Neuronal stem cell (in vitro differentiated cells): ENCODE measurements around the gene TMEM134.

Experiments used
- DNase-seq: peaks from one replicate; pipeline ENCODE4 v3.0.0-alpha.2; 2013; ENCODE audit warnings: low spot score
- H2AFZ ChIP-seq: one replicate; pipeline ENCODE4 v1.6.1; 2013; ENCODE audit warnings: mild to moderate bottlenecking, low read length, inconsistent platforms
- H2AK5ac ChIP-seq: 2 replicates; pipeline ENCODE4 v1.6.1; 2013; ENCODE audit warnings: low read depth, mild to moderate bottlenecking, inconsistent platforms, low read length, moderate library complexity, mixed read lengths
- H2BK120ac ChIP-seq: 2 replicates; pipeline ENCODE4 v1.6.1; 2013; ENCODE audit warnings: low read depth, mild to moderate bottlenecking, inconsistent platforms, low read length, moderate library complexity, mixed read lengths
- H2BK12ac ChIP-seq: one replicate; pipeline ENCODE4 v1.6.1; 2013; ENCODE audit warnings: low read length, inconsistent platforms
- H2BK15ac ChIP-seq: 2 replicates; pipeline ENCODE4 v1.6.1; 2013; ENCODE audit warnings: mild to moderate bottlenecking, low read length, inconsistent platforms, mixed read lengths
- H2BK5ac ChIP-seq: one replicate; pipeline ENCODE4 v1.6.1; 2013; ENCODE audit warnings: inconsistent platforms, mild to moderate bottlenecking, low read length, moderate library complexity
- H3K14ac ChIP-seq: one replicate; pipeline ENCODE4 v1.6.1; 2013; ENCODE audit warnings: low read length, inconsistent platforms
- H3K18ac ChIP-seq: 2 replicates; pipeline ENCODE4 v1.6.1; 2013; ENCODE audit warnings: low read length, inconsistent platforms
- H3K23ac ChIP-seq: 2 replicates; pipeline ENCODE4 v1.6.1; 2013; ENCODE audit warnings: low read depth, mild to moderate bottlenecking, mixed read lengths, low read length, inconsistent platforms; ENCODE audit not compliant: poor library complexity
- H3K27ac ChIP-seq: replicated peaks from 3 replicates; pipeline ENCODE4 v1.5.1; 2013; ENCODE audit warnings: low read length, inconsistent platforms
- H3K27me3 ChIP-seq, 3 experiments: 2 replicates each; pipeline ENCODE4 v1.6.1; 2013; ENCODE audit warnings: low read length in 3 of 3, mild to moderate bottlenecking in 2 of 3, inconsistent platforms in 1 of 3, low read depth in 1 of 3, mixed read lengths in 1 of 3, moderate library complexity in 1 of 3; ENCODE audit not compliant: control insufficient read depth in 3 of 3, insufficient read depth in 3 of 3
- H3K36me3 ChIP-seq, 2 donors: replicated peaks in 1 of 2; 2 replicates each; pipeline ENCODE4 v1.6.1; 2013; ENCODE audit warnings: low read length in 2 of 2; ENCODE audit not compliant: control insufficient read depth in 2 of 2, insufficient read depth in 2 of 2
- H3K4ac ChIP-seq: 2 replicates; pipeline ENCODE4 v1.6.1; 2013; ENCODE audit warnings: inconsistent platforms, mild to moderate bottlenecking, low read length, moderate library complexity
- H3K4me1 ChIP-seq, 2 donors: 1 replicate in 1 of 2; 2 replicates in 1 of 2; pipeline ENCODE4 v1.6.1; 2013; ENCODE audit warnings: low read length in 2 of 2, low read depth in 1 of 2; ENCODE audit not compliant: control insufficient read depth in 2 of 2, insufficient read depth in 1 of 2
- H3K4me2 ChIP-seq: one replicate; pipeline ENCODE4 v1.6.1; 2013; ENCODE audit warnings: mild to moderate bottlenecking, low read length, inconsistent platforms; ENCODE audit not compliant: insufficient read depth, poor library complexity, severe bottlenecking
- H3K4me3 ChIP-seq, 2 donors: 2 replicates each; pipeline ENCODE4 v1.5.1; 2013; ENCODE audit warnings: low read length in 2 of 2, mild to moderate bottlenecking in 2 of 2, inconsistent platforms in 1 of 2, moderate library complexity in 1 of 2
- H3K79me1 ChIP-seq: one replicate; pipeline ENCODE4 v1.6.1; 2013; ENCODE audit warnings: low read depth, mild to moderate bottlenecking, inconsistent platforms, low read length, moderate library complexity
- H3K9ac ChIP-seq: one replicate; pipeline ENCODE4 v1.6.1; 2013; ENCODE audit warnings: mild to moderate bottlenecking, low read depth, low read length, inconsistent platforms; ENCODE audit not compliant: poor library complexity
- H3K9me3 ChIP-seq, 2 donors: replicated peaks in 1 of 2; 2 replicates each; pipeline versions ENCODE3 to v1.6.1; 2013; ENCODE audit warnings: low read length in 2 of 2, mild to moderate bottlenecking in 2 of 2, inconsistent platforms in 1 of 2, low read depth in 1 of 2, mixed read lengths in 1 of 2, moderate library complexity in 1 of 2; ENCODE audit not compliant: control insufficient read depth in 2 of 2, insufficient read depth in 1 of 2
- H4K8ac ChIP-seq: one replicate; pipeline ENCODE4 v1.6.1; 2013; ENCODE audit warnings: low read depth, mild to moderate bottlenecking, inconsistent platforms, low read length, moderate library complexity
- H4K91ac ChIP-seq: one replicate; pipeline ENCODE4 v1.6.1; 2013; ENCODE audit warnings: low read length, low read depth, mild to moderate bottlenecking, inconsistent platforms; ENCODE audit not compliant: poor library complexity
- WGBS, 2 donors: extraction: QIAGEN DNeasy Blood & Tissue Kit; methylation state at CpG; one replicate each; pipeline ENCODE4 v1.1.7; 2013; ENCODE audit warnings: missing lambda C conversion rate in 2 of 2, mixed read lengths in 1 of 2; ENCODE audit not compliant: insufficient read length in 2 of 2, insufficient replicate concordance in 1 of 2; ENCODE audit errors: extremely low coverage in 2 of 2; 5-methylcytosine and 5-hydroxymethylcytosine counted together

TMEM134 gene

GRCh38 chr11:67418476-67419281 lies 50.4 kb downstream of the TMEM134 start:
- H2BK15ac ChIP-seq = peak overlapping the region; percentile 56
- H3K27me3 ChIP-seq = peaks cover 0 to 27% (median 2%) of the 10 kb centered on the region in 3 experiments
- no peak overlapping the region for H4K91ac ChIP-seq

DNA sequence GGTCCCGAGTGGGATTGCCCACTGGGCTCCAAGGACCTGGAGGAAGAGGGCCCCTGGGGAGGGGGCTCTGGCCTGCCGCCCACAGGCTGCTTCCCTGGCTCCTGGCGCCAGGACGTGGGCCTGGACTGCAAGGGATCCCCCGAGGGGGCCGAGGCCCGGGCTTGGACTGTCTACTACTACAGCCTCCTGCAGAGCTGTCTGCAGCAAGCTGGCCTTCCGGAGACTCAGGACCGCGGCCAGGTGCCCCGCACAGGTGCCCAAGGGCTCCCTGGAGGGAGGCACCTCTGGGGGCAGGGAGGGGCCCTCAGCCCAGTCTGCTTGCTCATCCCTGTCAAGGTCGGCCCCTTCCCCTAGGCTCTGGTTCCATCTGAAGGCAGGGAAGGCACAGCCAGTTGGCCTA lies 51.6 kb downstream of the TMEM134 start:
- Histone ChIP-seq H4K8ac (no peak overlapping the region), H2BK15ac (no peak overlapping the region), H3K79me1 (peaks cover 2% of the 10 kb centered on the region), H3K4me2 (no peak overlapping the region), H3K18ac (no peak overlapping the region), H3K27me3 (peaks cover 0 to 27% (median 2%) of the 10 kb centered on the region in 3 experiments), H3K36me3 (no peaks in the 10 kb centered on the region), H3K4me1 (peaks cover 10 to 13% of the 10 kb centered on the region in 2 donors), H3K23ac (peak overlapping the region; percentile 65), H3K4ac (no peak overlapping the region), H3K4me3 (no peak overlapping the region), H3K14ac (no peak overlapping the region), H4K91ac (no peak overlapping the region), H3K27ac (no peak overlapping the region), H2AFZ (no peak overlapping the region), H2BK120ac (no peak overlapping the region), H2BK12ac (peak overlapping the region; percentile 84), H3K9ac (no peak overlapping the region), H2BK5ac (peak overlapping the region; percentile 66), H3K9me3 (no peaks in the 10 kb centered on the region), H2AK5ac (peak overlapping the region; percentile 95)
- DNase-seq = no peak
- no CpG with 5 or more reads among the region's 12 CpGs for WGBS, 2 donors

More at GRCh38 chr11:67418476-67419281, 50.4 kb downstream of the TMEM134 start:
- no peak for DNase-seq
- H2BK120ac ChIP-seq = peak overlapping the region; percentile 74
- no peak overlapping the region for H3K4me3 ChIP-seq
- H3K4me1 ChIP-seq = peaks cover 10 to 13% of the 10 kb centered on the region in 2 donors
- peak overlapping the region; percentile 60 for H3K23ac ChIP-seq
- H3K18ac ChIP-seq = peak overlapping the region; percentile 67
- H3K14ac ChIP-seq = no peak overlapping the region
- peaks cover 2% of the 10 kb centered on the region for H3K79me1 ChIP-seq
- peak overlapping the region; percentile 7 for H2AK5ac ChIP-seq
- no peak overlapping the region for H4K8ac ChIP-seq
- no peak overlapping the region for H3K4ac ChIP-seq
- peak overlapping the region; percentile 32 for H3K9ac ChIP-seq
- no peaks in the 10 kb centered on the region for H3K9me3 ChIP-seq
- no peak overlapping the region for H3K27ac ChIP-seq
- no CpG with 5 or more reads among the region's 26 CpGs for WGBS, 2 donors
- no peak overlapping the region for H2BK12ac ChIP-seq
- H3K36me3 ChIP-seq = no peaks in the 10 kb centered on the region
- H2BK5ac ChIP-seq = peak overlapping the region; percentile 0
- H3K4me2 ChIP-seq = no peak overlapping the region
- H2AFZ ChIP-seq = no peak overlapping the region

- no peak overlapping the region for H2AFZ ChIP-seq
- peaks cover 2% of the 10 kb centered on the region for H3K79me1 ChIP-seq
- H3K14ac ChIP-seq = no peak overlapping the region
- H3K27me3 ChIP-seq = peaks cover 0 to 27% (median 2%) of the 10 kb centered on the region in 3 experiments
- no peak overlapping the region for H3K9ac ChIP-seq
- no peaks in the 10 kb centered on the region for H3K9me3 ChIP-seq
- DNase-seq = no peak
- H2BK15ac ChIP-seq = no peak overlapping the region
- H4K91ac ChIP-seq = no peak overlapping the region
- peak overlapping the region; percentile 66 for H2BK5ac ChIP-seq
- no peak overlapping the region for H3K27ac ChIP-seq
- peak overlapping the region; percentile 65 for H3K23ac ChIP-seq
- H3K4ac ChIP-seq = no peak overlapping the region
- H3K18ac ChIP-seq = no peak overlapping the region
- no peaks in the 10 kb centered on the region for H3K36me3 ChIP-seq
- no CpG with 5 or more reads among the region's 21 CpGs for WGBS, 2 donors
- no peak overlapping the region for H4K8ac ChIP-seq
- peaks cover 10 to 16% of the 10 kb centered on the region in 2 donors for H3K4me1 ChIP-seq
- H2BK12ac ChIP-seq = peak overlapping the region; percentile 73
- H2AK5ac ChIP-seq = peak overlapping the region; percentile 66
- no peak overlapping the region for H3K4me2 ChIP-seq
- no peak overlapping the region for H3K4me3 ChIP-seq
- H2BK120ac ChIP-seq = no peak overlapping the region
Observed at GRCh38 chr11:67416416-67417335, 52.4 kb downstream of the TMEM134 start.
